Hepatocyte (in vitro differentiated cells): ENCODE measurements around the gene ANAPC16. TPM values are rescaled to one million over a fixed set of nuclear protein-coding genes. Genes with fewer than 3 reads are reported as not detected.

ENCODE experiments used
- DNase-seq: peaks from one replicate; pipeline ENCODE4 v3.0.0-alpha.2; 2016; ENCODE audit warnings: low spot score
- H2AFZ ChIP-seq: fragments of 200-600 bp; sonication (generic); 2 replicates; pipeline ENCODE4 v1.6.0; 2016; ENCODE audit warnings: antibody characterized with exemption, mild to moderate bottlenecking
- H3K27ac ChIP-seq: fragments of 200-600 bp; sonication (generic); 2 replicates; pipeline ENCODE4 v1.5.1; 2016; ENCODE audit warnings: mild to moderate bottlenecking
- H3K27me3 ChIP-seq: fragments of 200-600 bp; sonication (generic); 2 replicates; pipeline ENCODE4 v1.6.1; 2016
- H3K36me3 ChIP-seq: fragments of 200-600 bp; sonication (generic); replicated peaks from 2 replicates; pipeline ENCODE4 v1.5.1; 2016; ENCODE audit warnings: low read depth; ENCODE audit not compliant: insufficient read depth
- H3K4me1 ChIP-seq: fragments of 200-600 bp; sonication (generic); 2 replicates; pipeline ENCODE4 v1.5.1; 2016; ENCODE audit warnings: mild to moderate bottlenecking, moderate library complexity; ENCODE audit not compliant: insufficient read depth
- H3K4me2 ChIP-seq: fragments of 200-600 bp; sonication (generic); 2 replicates; pipeline ENCODE4 v1.6.0; 2016
- H3K4me3 ChIP-seq: fragments of 200-600 bp; sonication (generic); 2 replicates; pipeline ENCODE4 v1.5.1; 2016; ENCODE audit warnings: mild to moderate bottlenecking
- H3K79me2 ChIP-seq: fragments of 200-600 bp; sonication (generic); 2 replicates; pipeline ENCODE4 v1.6.0; 2017; ENCODE audit warnings: mild to moderate bottlenecking
- H3K9me2 ChIP-seq: fragments of 200-600 bp; sonication (generic); replicated peaks from 2 replicates; pipeline ENCODE4 v1.6.0; 2017; ENCODE audit warnings: mild to moderate bottlenecking; ENCODE audit not compliant: insufficient read depth
- H3K9me3 ChIP-seq: fragments of 200-600 bp; sonication (generic); 2 replicates; pipeline ENCODE4 v1.5.1; 2016; ENCODE audit warnings: low read depth, mild to moderate bottlenecking
- H4K20me1 ChIP-seq: fragments of 200-600 bp; sonication (generic); 2 replicates; pipeline ENCODE4 v1.6.0; 2016; ENCODE audit warnings: mild to moderate bottlenecking; ENCODE audit not compliant: insufficient read depth, poor library complexity, severe bottlenecking
- EZH2 ChIP-seq: fragments of 200-600 bp; sonication (generic); IDR thresholded peaks from 2 replicates; pipeline ENCODE4 v1.6.1; 2016; ENCODE audit warnings: antibody characterized with exemption, mild to moderate bottlenecking, borderline replicate concordance
- EZH2phosphoT487 ChIP-seq: fragments of 200-600 bp; sonication (generic); IDR thresholded peaks from one replicate; pipeline ENCODE4 v1.6.1; 2018; ENCODE audit warnings: antibody characterized with exemption, mild to moderate bottlenecking, low read depth, moderate library complexity; ENCODE audit not compliant: unreplicated experiment, severe bottlenecking
- WGBS: methylation state at CpG from one replicate; pipeline ENCODE4 v1.1.6; 2016; ENCODE audit warnings: low lambda C conversion rate; ENCODE audit errors: missing lambda C conversion rate; 5-methylcytosine and 5-hydroxymethylcytosine counted together
- polyA plus RNA-seq: library from polyadenylated mRNA; unstranded; fragments of >200 nt; fragmentation: Nextera tagmentation; extraction: Ambion mirVana; gene quantifications from 2 replicates; pipeline ENCODE4 v1.2.1, GENCODE V29; 2016
- total RNA-seq: library from RNA; depleted of rRNA; stranded (reverse); fragments of >200 nt; gene quantifications from 2 replicates; pipeline ENCODE4 v1.2.3, GENCODE V29; 2014
- TF ChIP-seq, protein P1 (sequence below): fragments of 200-600 bp; sonication (generic); IDR thresholded peaks from 2 replicates; pipeline ENCODE4 v1.5.1; 2016; ENCODE audit warnings: antibody characterized with exemption, mild to moderate bottlenecking; ENCODE audit not compliant: poor library complexity

The ANAPC16 gene
- total and polyA plus RNA-seq, 2 experiments from 2014 or later: 109 to 118 TPM

- H3K9me2 ChIP-seq: no peaks in the 10 kb centered on the region
- peaks cover 11% of the 10 kb centered on the region for H3K79me2 ChIP-seq
- no peak for DNase-seq
- no peaks in the 10 kb centered on the region for H3K9me3 ChIP-seq
- H3K36me3 ChIP-seq: no peaks in the 10 kb centered on the region
- H2AFZ ChIP-seq: no peak overlapping the region
- WGBS: 95% methylated on average over 6 of the region's 6 CpGs
- H3K4me2 ChIP-seq: no peak overlapping the region
- no peaks in the 10 kb centered on the region for H3K27me3 ChIP-seq
- no peak overlapping the region for H3K4me3 ChIP-seq
- H4K20me1 ChIP-seq: no peaks in the 10 kb centered on the region
- H3K4me1 ChIP-seq: no peaks in the 10 kb centered on the region
- H3K27ac ChIP-seq: no peak overlapping the region
- TF ChIP-seq EZH2phosphoT487: no peak
- TF ChIP-seq, protein P1, sequence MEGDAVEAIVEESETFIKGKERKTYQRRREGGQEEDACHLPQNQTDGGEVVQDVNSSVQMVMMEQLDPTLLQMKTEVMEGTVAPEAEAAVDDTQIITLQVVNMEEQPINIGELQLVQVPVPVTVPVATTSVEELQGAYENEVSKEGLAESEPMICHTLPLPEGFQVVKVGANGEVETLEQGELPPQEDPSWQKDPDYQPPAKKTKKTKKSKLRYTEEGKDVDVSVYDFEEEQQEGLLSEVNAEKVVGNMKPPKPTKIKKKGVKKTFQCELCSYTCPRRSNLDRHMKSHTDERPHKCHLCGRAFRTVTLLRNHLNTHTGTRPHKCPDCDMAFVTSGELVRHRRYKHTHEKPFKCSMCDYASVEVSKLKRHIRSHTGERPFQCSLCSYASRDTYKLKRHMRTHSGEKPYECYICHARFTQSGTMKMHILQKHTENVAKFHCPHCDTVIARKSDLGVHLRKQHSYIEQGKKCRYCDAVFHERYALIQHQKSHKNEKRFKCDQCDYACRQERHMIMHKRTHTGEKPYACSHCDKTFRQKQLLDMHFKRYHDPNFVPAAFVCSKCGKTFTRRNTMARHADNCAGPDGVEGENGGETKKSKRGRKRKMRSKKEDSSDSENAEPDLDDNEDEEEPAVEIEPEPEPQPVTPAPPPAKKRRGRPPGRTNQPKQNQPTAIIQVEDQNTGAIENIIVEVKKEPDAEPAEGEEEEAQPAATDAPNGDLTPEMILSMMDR: no peak
Measured at GRCh38 chr10:72235544-72236279, 19.9 kb downstream of the ANAPC16 start.

GRCh38 chr10:72238392-72239175, 22.8 kb downstream of the ANAPC16 start:
- Histone ChIP-seq H3K4me2 (no peak overlapping the region), H3K4me1 (peaks cover 7% of the 10 kb centered on the region), H3K27me3 (no peaks in the 10 kb centered on the region), H3K36me3 (no peaks in the 10 kb centered on the region), H3K27ac (no peak overlapping the region), H3K9me3 (no peaks in the 10 kb centered on the region), H4K20me1 (no peaks in the 10 kb centered on the region), H3K79me2 (no peaks in the 10 kb centered on the region), H3K9me2 (no peaks in the 10 kb centered on the region), H3K4me3 (no peak overlapping the region), H2AFZ (no peak overlapping the region)
- no peak for DNase-seq
- WGBS: 96% methylated on average over 13 of the region's 13 CpGs
- TF ChIP-seq, protein P1: no peak
- TF ChIP-seq EZH2phosphoT487: no peak
- TF ChIP-seq EZH2: no peak

GRCh38 chr10:72239409-72239808, 23.6 kb downstream of the ANAPC16 start:
- Histone ChIP-seq H3K27ac (no peak overlapping the region), H2AFZ (no peak overlapping the region), H3K4me2 (no peak overlapping the region), H4K20me1 (no peaks in the 10 kb centered on the region), H3K4me3 (no peak overlapping the region), H3K27me3 (no peaks in the 10 kb centered on the region), H3K4me1 (peaks cover 9% of the 10 kb centered on the region), H3K36me3 (no peaks in the 10 kb centered on the region), H3K79me2 (no peaks in the 10 kb centered on the region), H3K9me2 (no peaks in the 10 kb centered on the region), H3K9me3 (no peaks in the 10 kb centered on the region)
- no peak for TF ChIP-seq EZH2phosphoT487
- TF ChIP-seq EZH2: no peak
- 61% methylated on average over 1 of the region's 1 CpG for WGBS
- DNase-seq: no peak

DNA sequence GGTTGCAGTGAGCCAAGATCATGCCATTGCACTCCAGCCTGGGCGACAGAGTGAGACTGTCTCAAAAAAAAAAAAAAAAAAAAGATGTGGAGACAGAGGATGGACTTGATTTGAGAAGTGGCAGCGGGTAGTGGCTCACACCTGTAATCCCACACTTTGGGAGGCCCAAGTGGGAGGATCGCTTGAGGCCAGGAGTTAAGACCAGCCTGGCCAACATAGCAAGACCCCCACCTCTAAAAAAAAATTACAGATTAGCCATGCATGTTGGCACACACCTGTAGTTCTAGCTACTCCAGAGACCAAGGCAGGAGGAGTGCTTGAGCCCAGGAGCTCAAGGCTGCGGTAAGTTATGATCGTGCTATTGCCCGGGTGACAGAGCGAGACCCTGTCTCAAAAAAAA, 24.6 kb downstream of the ANAPC16 start:
- H3K4me2 ChIP-seq: no peak overlapping the region
- TF ChIP-seq EZH2phosphoT487: no peak
- TF ChIP-seq, protein P1: no peak
- no peak for TF ChIP-seq EZH2
- H3K27ac ChIP-seq: no peak overlapping the region
- no peaks in the 10 kb centered on the region for H3K27me3 ChIP-seq
- peaks cover 18% of the 10 kb centered on the region for H3K4me1 ChIP-seq
- no peaks in the 10 kb centered on the region for H3K36me3 ChIP-seq
- WGBS: 97% methylated on average over 7 of the region's 7 CpGs
- H3K79me2 ChIP-seq: no peaks in the 10 kb centered on the region
- H3K4me3 ChIP-seq: no peak overlapping the region
- H3K9me2 ChIP-seq: no peaks in the 10 kb centered on the region
- H2AFZ ChIP-seq: no peak overlapping the region
- no peaks in the 10 kb centered on the region for H4K20me1 ChIP-seq
- H3K9me3 ChIP-seq: no peaks in the 10 kb centered on the region
- no peak for DNase-seq
